ENCODE results near the gene TNFRSF18.

The TNFRSF18 gene

GRCh38 chr1:1162597-1163537 lies 43.5 kb downstream of the TNFRSF18 start:
- peak; percentile 75 for DNase-seq

- peak; percentile 36 for DNase-seq
Measured at GRCh38 chr1:1161683-1162079, 44.7 kb downstream of the TNFRSF18 start.

- DNase-seq: no peak
Measured at GRCh38 chr1:1161078-1161682, 45.2 kb downstream of the TNFRSF18 start.

- DNase-seq: no peak
Measured at GRCh38 chr1:1160281-1160930, 46.0 kb downstream of the TNFRSF18 start.

- DNase-seq: no peak
Measured at GRCh38 chr1:1157914-1158710, 48.3 kb downstream of the TNFRSF18 start.

- no peak for DNase-seq
Measured at GRCh38 chr1:1157426-1157913, 48.9 kb downstream of the TNFRSF18 start.

- DNase-seq: no peak
Measured at GRCh38 chr1:1157033-1157365, 49.4 kb downstream of the TNFRSF18 start.

- no peak for DNase-seq
Measured at GRCh38 chr1:1156140-1157032, 50.0 kb downstream of the TNFRSF18 start.

- no peak for DNase-seq
Measured at GRCh38 chr1:1155258-1155657, 51.1 kb downstream of the TNFRSF18 start.

- no peak for DNase-seq
Measured at GRCh38 chr1:1153874-1154273, 52.5 kb downstream of the TNFRSF18 start.
